Measurements from ENCODE around the gene MPPED2.

GRCh38 chr11:30458541-30458940, 127.6 kb downstream of the MPPED2 start:
- no peak for TF ChIP-seq CTCF (IDR thresholded peaks at IDR 0.05)
- TF ChIP-seq POLR2A (IDR thresholded peaks at IDR 0.05) = no peak

Measured in lower leg skin (tissue), 3 donors.